ENCODE data around the gene ZP4. TPM values are rescaled to one million over a fixed set of nuclear protein-coding genes. Genes with fewer than 3 reads are reported as not detected.

Gene ZP4
- total and polyA plus RNA-seq, 2 experiments from 2014 or later, result not detected

GRCh38 chr1:237891266-237891665 is 544 bp upstream of the ZP4 start:
- no peak overlapping the region for H3K4me3 ChIP-seq
- H3K79me2 ChIP-seq (replicated peaks; ENCODE audit: insufficient read depth), result no peaks in the 10 kb centered on the region
- H3K4me3 Mint-ChIP-seq, result no peak overlapping the region
- H3K4me2 ChIP-seq, result no peak overlapping the region
- peaks cover 6% of the 10 kb centered on the region for H3K4me1 Mint-ChIP-seq
- TF ChIP-seq STAT1 (IDR thresholded peaks at IDR 0.05; ENCODE audit: unreplicated experiment) (no peak), EZH2 (IDR thresholded peaks at IDR 0.05; ENCODE audit: low read depth, unreplicated experiment) (no peak), NANOG (IDR thresholded peaks at IDR 0.05; ENCODE audit: borderline replicate concordance) (no peak), CTCF (conservative IDR thresholded peaks at IDR 0.05; ENCODE audit: low read depth in 2 of 2) (no peak), POLR2AphosphoS5 (IDR thresholded peaks at IDR 0.05; ENCODE audit: low read depth) (no peak), ZNF331 (CRISPR knock-in tag; IDR thresholded peaks at IDR 0.05; ENCODE audit: low read depth) (no peak), REST (IDR thresholded peaks at IDR 0.05; ENCODE audit: unreplicated experiment) (no peak), JUNB (IDR thresholded peaks at IDR 0.05; ENCODE audit: unreplicated experiment) (no peak), ZNF462 (CRISPR knock-in tag; IDR thresholded peaks at IDR 0.05) (no peak)
- H3K36me3 ChIP-seq (ENCODE audit: insufficient read depth), result no peaks in the 10 kb centered on the region
- no peak for DNase-seq (ENCODE audit: low spot score)
- no peaks in the 10 kb centered on the region for H3F3A ChIP-seq (replicated peaks; ENCODE audit: low read depth)
- H3K27ac ChIP-seq (ENCODE audit: low read depth), result no peak overlapping the region
- no peaks in the 10 kb centered on the region for H4K20me1 ChIP-seq (replicated peaks; ENCODE audit: insufficient read depth)
- peaks cover 21% of the 10 kb centered on the region for H3K9me2 ChIP-seq (ENCODE audit: insufficient read depth)
- H3K27me3 Mint-ChIP-seq (ENCODE audit: insufficient read depth, low read depth, poor library complexity), result peaks cover 2% of the 10 kb centered on the region
- H3K9me3 Mint-ChIP-seq, result no peaks in the 10 kb centered on the region
- H3K36me3 Mint-ChIP-seq (ENCODE audit: low read depth), result no peaks in the 10 kb centered on the region
- H2AFZ ChIP-seq, result no peak overlapping the region
- no peak overlapping the region for H3K27ac Mint-ChIP-seq
- H3K4me1 ChIP-seq (ENCODE audit: insufficient read depth), result no peaks in the 10 kb centered on the region; the same call in 1 of the 2 replicates
- H3K27me3 ChIP-seq (ENCODE audit: insufficient read depth), result no peaks in the 10 kb centered on the region
- ATAC-seq, result no peak

Data from GM23338 (cell line).